GM13976 (cell line): ENCODE results near the gene KIAA1958.

Source experiments
- DNase-seq: peaks from one replicate; pipeline ENCODE4 v3.0.0; 2012; ENCODE audit warnings: low spot score
- in situ Hi-C: fragments of 300-500 bp; cut with MboI; formaldehyde crosslinking; loops from one replicate; pipeline ENCODE4 v1.12.0; 2022; ENCODE audit warnings: low sequenced_read_pairs, mixed read lengths, inconsistent platforms; ENCODE audit not compliant: unreplicated experiment
- TF ChIP-seq, protein P1 (sequence below): IDR thresholded peaks from 2 replicates; pipeline ENCODE4 v1.5.1; 2012; ENCODE audit warnings: borderline replicate concordance, mild to moderate bottlenecking; ENCODE audit not compliant: insufficient read depth; ENCODE audit errors: extremely low read depth, missing control alignments, control extremely low read depth

KIAA1958 gene

DNA sequence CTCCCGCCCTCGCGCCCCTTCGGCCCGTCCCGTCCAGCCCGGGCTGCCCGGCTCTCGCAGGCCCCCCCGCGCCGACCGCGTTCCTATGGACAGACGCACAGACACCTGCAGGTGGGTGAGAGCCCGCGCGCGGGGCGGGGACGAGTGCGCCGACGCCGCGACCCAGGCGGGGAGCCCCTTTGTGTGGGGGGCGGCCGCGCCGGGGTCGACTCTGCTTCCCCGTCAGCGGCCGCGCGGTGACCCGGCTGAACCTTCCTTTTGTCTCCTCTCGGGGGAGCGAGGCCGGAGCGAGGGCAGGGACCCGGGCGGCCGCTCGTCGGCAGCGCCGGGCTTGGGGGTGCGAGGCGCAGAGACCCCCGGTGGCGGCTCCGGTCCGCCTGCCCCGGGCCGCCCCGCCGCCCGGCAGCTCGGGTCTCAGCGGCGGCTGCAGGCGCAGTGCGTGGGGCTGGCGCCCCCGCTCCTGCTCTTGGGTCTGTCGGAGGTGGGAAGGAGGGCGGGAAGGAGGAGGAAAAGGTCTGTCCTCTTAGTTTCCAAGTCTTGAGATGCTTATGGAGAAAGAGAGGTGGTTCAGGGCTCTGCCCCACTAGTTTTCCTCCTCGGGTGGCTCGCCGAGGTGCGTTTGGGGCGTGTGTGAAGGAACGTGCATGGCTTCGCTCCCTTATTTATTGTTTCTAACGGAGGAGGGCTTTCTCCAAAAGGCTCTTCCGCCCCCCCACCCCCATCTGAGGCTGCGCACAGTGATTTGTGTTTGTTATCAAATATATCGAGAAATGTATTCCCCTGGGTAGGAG, 576 bp downstream of the KIAA1958 start:
- peak; percentile 49 for DNase-seq
- TF ChIP-seq, protein P1, sequence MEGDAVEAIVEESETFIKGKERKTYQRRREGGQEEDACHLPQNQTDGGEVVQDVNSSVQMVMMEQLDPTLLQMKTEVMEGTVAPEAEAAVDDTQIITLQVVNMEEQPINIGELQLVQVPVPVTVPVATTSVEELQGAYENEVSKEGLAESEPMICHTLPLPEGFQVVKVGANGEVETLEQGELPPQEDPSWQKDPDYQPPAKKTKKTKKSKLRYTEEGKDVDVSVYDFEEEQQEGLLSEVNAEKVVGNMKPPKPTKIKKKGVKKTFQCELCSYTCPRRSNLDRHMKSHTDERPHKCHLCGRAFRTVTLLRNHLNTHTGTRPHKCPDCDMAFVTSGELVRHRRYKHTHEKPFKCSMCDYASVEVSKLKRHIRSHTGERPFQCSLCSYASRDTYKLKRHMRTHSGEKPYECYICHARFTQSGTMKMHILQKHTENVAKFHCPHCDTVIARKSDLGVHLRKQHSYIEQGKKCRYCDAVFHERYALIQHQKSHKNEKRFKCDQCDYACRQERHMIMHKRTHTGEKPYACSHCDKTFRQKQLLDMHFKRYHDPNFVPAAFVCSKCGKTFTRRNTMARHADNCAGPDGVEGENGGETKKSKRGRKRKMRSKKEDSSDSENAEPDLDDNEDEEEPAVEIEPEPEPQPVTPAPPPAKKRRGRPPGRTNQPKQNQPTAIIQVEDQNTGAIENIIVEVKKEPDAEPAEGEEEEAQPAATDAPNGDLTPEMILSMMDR: no peak
- in situ Hi-C loops: no loop called here

DNA sequence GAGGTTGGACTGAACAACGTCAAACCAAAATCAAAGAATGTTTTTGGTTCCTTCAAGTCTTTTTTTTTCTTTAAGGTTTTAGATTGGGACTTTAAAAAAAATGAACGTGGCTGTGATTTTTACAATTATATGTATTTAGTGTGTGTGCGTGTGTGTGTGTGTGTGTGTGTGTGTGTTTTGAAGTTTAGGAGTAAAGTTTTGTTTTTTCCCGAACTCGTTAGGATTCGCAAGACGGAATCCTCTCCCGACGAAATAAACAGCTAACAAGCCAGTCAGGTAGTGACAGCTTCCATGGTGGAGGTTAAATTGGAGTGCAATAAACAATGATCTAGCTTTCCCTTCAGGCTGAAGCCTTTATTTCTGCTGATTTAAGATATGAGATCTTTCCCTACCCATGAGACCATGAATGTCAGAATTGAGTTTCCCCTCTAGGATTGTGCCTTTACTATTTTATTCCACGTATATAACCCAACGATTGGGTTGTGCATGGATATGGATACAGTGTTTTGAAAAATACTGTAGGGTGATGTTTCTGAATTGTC, 1.2 kb downstream of the KIAA1958 start:
- DNase-seq: no peak
- in situ Hi-C loops: no loop called here
- TF ChIP-seq, protein P1: no peak

DNA sequence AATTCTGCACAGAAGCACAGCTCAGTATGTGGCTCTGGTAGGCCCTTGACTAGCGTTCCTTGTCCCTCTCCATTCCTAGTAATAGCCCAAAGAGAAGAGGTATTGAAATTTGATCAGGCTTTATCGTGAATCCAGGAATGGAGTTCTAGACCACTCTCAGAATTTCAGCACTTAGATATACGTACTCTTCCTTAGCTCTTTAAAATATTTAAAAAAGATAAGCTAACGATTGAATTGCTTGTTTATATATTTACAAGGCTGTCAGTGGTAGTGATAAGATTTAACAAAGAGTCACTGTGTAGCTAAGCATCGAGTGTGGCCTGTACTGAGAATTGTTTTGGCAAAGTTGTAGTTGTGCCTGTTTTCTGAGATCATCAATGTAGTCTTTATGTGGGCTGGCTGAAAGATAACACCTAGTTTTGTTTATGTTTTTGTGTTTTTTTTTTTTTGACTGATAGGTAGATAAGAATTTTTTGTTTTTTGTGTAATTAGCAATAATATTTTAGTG, 2.5 kb downstream of the KIAA1958 start:
- in situ Hi-C loops: no loop called here
- DNase-seq: no peak
- TF ChIP-seq, protein P1: no peak

DNA sequence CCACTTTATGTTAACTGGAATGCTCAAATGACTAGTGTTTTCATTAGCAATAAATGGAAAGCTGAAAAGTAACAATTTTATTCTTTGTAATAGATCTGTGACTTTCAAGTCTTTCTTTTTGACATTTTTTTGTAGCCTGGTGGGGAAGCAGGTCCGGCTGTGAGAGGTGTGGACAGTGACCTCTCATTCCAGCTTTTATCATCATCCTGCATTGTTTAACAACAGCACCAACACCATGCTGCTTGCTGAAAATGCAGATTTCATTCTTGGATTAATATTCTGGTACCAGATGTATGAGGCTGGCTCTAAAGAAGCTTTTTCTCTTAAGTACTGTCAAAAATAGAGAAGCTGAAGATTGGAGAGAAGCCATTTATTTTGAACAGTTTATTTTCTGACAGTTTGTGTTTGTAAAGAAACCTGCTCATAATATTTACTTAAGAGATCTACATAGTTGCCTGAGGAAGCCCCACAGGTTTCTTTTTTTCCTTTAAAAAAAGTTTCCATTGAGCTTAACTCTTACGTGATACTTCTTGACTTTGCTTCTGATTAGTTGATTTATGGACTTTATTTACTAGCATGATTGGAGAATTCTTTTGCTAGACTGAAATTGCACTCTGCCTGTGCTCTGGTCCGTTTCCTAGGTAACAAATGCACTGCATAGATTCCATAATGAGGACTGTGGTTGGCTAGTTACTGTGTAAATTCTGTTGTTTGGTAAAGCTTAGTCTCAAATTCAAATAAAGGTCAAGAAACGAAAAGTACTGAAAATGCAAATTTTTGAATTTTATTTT, 3.4 kb downstream of the KIAA1958 start:
- TF ChIP-seq, protein P1: no peak
- DNase-seq: no peak

DNA sequence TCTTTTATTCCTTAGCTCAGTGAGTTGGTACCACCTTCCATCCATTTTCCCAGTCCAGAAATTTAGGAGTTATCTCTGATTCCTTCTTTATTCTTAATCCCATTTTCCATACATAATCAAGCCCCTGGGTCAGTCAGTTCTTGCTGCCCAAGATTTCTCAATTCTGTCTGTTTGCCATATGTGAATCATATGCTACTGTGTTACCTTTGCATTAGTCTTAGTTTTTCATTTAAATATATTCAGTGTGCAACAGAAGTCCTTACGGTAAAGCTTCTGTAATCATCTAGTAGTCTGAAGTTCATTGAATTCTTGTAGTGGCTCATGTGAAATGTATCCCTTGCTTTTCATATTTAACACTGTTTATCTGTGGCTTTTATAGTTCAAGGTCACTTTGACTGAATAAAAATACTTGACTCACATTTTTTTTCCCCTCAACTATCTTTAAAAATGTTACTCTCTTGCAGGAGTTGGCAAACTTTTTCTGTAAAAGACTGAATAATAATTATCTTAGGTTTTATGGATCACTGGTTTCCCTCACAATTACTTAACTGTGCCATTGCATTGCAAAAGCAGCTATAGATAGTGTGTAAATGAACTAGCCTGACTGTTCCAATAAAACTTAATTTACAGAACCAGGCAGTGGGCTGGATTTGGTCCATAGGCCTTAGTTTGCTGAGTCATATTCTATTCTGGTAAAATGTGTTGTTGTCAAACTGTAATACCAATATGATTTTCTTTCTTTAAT, 6.9 kb downstream of the KIAA1958 start:
- TF ChIP-seq, protein P1: no peak
- in situ Hi-C loops: no loop called here
- no peak for DNase-seq

More for the DNA sequence above, 3.4 kb downstream of the KIAA1958 start:
- in situ Hi-C loops: no loop called here

DNA sequence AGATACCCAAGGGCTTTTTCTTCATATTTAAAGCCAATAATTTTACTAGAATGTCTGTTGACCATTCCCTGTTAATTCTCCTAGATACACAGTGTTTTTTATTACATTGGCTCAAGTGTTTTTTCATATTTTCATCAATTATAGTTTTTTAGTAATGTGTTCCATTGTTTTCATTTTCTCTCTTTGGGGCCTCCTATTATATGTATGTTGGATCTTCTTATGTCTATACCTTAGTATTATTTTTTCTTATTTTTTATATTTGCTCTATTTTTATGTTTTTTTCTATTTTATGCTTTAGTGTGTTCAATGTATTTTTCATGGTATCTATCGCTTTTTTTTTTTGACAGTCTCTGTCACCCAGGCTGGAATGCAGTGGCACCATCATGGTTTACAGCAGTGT, 7.5 kb downstream of the KIAA1958 start:
- DNase-seq: no peak
- TF ChIP-seq, protein P1: no peak
- in situ Hi-C loops: no loop called here
